Vagina (tissue), 2 donors: ENCODE measurements around the gene FKBP15.

ENCODE experiments used
- CTCF ChIP-seq, 3 experiments: fragments of 450-650 bp in 2 of 3; fragments of 200-600 bp in 1 of 3; sonication (generic) in 1 of 3; IDR thresholded peaks; one replicate each; pipeline ENCODE4 v1.5.1; 2017 to 2019; ENCODE audit warnings: antibody characterized with exemption in 3 of 3, mild to moderate bottlenecking in 2 of 3, moderate library complexity in 2 of 3
- POLR2A ChIP-seq, 2 donors: fragments of 450-650 bp; IDR thresholded peaks; one replicate each; pipeline ENCODE4 v1.6.1; 2017; ENCODE audit warnings: antibody characterized with exemption in 2 of 2, mild to moderate bottlenecking in 2 of 2, moderate library complexity in 2 of 2
- POLR2AphosphoS5 ChIP-seq, 2 donors: sonication (generic); formaldehyde crosslinking; IDR thresholded peaks; one replicate each; pipeline ENCODE4 v1.9.0; 2017; ENCODE audit warnings: antibody characterized with exemption in 2 of 2, mild to moderate bottlenecking in 2 of 2, low read depth in 1 of 2; ENCODE audit not compliant: insufficient read depth in 1 of 2

GRCh38 chr9:113166039-113166438 is 55.0 kb downstream of the FKBP15 start:
- no peak for TF ChIP-seq POLR2AphosphoS5 (IDR thresholded peaks at IDR 0.05; ENCODE audit: insufficient read depth in 1 of 2, low read depth in 1 of 2)
- no peak for TF ChIP-seq CTCF (IDR thresholded peaks at IDR 0.05)
- no peak for TF ChIP-seq POLR2A (IDR thresholded peaks at IDR 0.05)
